ENCODE results near the gene TMEM151B. TPM values are rescaled to one million over a fixed set of nuclear protein-coding genes. Genes with fewer than 3 reads are reported as not detected.

The TMEM151B gene
- total and polyA plus RNA-seq, 2 of the 13 experiments (the other 11 are each of a cell fraction or from before 2014, with no cell fraction given), result not detected

DNA sequence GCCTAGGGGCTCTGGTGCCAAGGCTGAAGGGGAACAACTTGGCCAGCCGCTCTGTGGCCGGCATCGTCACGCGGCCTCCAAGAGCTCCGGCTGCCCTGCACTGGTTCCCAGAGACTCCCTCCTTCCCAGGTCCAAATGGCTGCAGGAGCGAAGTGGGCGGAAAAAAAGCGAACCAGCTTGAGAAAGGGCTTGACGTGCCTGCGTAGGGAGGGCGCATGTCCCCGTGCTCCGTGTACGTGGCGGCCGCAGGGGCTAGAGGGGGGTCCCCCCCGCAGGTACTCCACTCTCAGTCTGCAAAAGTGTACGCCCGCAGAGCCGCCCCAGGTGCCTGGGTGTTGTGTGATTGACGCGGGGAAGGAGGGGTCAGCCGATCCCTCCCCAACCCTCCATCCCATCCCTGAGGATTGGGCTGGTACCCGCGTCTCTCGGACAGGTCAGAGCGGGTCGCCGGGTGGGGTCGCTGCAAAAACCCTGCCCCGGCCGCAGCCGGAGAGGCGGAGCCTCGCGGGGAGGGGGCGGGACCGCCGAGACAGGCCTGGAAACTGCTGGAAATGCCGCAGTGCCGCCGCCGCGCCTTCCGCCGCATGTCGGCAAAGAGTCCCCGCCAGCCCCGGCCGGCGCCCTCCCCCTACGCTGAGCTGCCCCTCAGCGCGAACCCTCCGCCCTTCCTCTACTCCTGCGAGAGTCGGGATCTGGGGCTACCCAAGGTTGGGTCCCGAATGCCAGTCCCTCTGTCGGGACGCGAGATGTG lies 24.2 kb upstream of the TMEM151B start (continued):
- TF ChIP-seq, protein P1, sequence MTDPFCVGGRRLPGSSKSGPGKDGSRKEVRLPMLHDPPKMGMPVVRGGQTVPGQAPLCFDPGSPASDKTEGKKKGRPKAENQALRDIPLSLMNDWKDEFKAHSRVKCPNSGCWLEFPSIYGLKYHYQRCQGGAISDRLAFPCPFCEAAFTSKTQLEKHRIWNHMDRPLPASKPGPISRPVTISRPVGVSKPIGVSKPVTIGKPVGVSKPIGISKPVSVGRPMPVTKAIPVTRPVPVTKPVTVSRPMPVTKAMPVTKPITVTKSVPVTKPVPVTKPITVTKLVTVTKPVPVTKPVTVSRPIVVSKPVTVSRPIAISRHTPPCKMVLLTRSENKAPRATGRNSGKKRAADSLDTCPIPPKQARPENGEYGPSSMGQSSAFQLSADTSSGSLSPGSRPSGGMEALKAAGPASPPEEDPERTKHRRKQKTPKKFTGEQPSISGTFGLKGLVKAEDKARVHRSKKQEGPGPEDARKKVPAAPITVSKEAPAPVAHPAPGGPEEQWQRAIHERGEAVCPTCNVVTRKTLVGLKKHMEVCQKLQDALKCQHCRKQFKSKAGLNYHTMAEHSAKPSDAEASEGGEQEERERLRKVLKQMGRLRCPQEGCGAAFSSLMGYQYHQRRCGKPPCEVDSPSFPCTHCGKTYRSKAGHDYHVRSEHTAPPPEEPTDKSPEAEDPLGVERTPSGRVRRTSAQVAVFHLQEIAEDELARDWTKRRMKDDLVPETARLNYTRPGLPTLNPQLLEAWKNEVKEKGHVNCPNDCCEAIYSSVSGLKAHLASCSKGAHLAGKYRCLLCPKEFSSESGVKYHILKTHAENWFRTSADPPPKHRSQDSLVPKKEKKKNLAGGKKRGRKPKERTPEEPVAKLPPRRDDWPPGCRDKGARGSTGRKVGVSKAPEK (CRISPR knock-in tag; IDR thresholded peaks at IDR 0.05; ENCODE audit: borderline replicate concordance), result peak; percentile 92; the same call in 1 of the 2 replicates
- TF ChIP-seq, protein P2, sequence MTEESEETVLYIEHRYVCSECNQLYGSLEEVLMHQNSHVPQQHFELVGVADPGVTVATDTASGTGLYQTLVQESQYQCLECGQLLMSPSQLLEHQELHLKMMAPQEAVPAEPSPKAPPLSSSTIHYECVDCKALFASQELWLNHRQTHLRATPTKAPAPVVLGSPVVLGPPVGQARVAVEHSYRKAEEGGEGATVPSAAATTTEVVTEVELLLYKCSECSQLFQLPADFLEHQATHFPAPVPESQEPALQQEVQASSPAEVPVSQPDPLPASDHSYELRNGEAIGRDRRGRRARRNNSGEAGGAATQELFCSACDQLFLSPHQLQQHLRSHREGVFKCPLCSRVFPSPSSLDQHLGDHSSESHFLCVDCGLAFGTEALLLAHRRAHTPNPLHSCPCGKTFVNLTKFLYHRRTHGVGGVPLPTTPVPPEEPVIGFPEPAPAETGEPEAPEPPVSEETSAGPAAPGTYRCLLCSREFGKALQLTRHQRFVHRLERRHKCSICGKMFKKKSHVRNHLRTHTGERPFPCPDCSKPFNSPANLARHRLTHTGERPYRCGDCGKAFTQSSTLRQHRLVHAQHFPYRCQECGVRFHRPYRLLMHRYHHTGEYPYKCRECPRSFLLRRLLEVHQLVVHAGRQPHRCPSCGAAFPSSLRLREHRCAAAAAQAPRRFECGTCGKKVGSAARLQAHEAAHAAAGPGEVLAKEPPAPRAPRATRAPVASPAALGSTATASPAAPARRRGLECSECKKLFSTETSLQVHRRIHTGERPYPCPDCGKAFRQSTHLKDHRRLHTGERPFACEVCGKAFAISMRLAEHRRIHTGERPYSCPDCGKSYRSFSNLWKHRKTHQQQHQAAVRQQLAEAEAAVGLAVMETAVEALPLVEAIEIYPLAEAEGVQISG (CRISPR knock-in tag; IDR thresholded peaks at IDR 0.05), result peak; percentile 81
- TF ChIP-seq KDM5B (CRISPR knock-in tag; IDR thresholded peaks at IDR 0.05; ENCODE audit: borderline replicate concordance) (peak; percentile 84), GZF1 (CRISPR knock-in tag; IDR thresholded peaks at IDR 0.05) (peak; percentile 1; the same call in 1 of the 2 replicates), ZNF274 (CRISPR knock-in tag; IDR thresholded peaks at IDR 0.05) (peak; percentile 98), U2AF2 (IDR thresholded peaks at IDR 0.05; ENCODE audit: low read depth, low read length) (peak; percentile 77; the same call in 1 of the 2 replicates), TOPORS (CRISPR knock-in tag; IDR thresholded peaks at IDR 0.05) (peak; percentile 50; the same call in 1 of the 2 replicates), MAFF (IDR thresholded peaks at IDR 0.05; ENCODE audit: low read depth, low read length) (no peak), FOXC1 (CRISPR knock-in tag; IDR thresholded peaks at IDR 0.05; ENCODE audit: borderline replicate concordance) (no peak), ZIK1 (CRISPR knock-in tag; IDR thresholded peaks at IDR 0.05; ENCODE audit: borderline replicate concordance, low read depth) (peak; percentile 72)
- TF ChIP-seq, protein P3, sequence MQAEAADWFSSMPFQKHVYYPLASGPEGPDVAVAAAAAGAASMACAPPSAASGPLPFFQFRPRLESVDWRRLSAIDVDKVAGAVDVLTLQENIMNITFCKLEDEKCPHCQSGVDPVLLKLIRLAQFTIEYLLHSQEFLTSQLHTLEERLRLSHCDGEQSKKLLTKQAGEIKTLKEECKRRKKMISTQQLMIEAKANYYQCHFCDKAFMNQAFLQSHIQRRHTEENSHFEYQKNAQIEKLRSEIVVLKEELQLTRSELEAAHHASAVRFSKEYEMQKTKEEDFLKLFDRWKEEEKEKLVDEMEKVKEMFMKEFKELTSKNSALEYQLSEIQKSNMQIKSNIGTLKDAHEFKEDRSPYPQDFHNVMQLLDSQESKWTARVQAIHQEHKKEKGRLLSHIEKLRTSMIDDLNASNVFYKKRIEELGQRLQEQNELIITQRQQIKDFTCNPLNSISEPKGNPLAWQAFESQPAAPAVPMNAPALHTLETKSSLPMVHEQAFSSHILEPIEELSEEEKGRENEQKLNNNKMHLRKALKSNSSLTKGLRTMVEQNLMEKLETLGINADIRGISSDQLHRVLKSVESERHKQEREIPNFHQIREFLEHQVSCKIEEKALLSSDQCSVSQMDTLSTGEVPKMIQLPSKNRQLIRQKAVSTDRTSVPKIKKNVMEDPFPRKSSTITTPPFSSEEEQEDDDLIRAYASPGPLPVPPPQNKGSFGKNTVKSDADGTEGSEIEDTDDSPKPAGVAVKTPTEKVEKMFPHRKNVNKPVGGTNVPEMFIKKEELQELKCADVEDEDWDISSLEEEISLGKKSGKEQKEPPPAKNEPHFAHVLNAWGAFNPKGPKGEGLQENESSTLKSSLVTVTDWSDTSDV (CRISPR knock-in tag; IDR thresholded peaks at IDR 0.05), result peak; percentile 16; the same call in 1 of the 2 replicates
- TF ChIP-seq, protein P4, sequence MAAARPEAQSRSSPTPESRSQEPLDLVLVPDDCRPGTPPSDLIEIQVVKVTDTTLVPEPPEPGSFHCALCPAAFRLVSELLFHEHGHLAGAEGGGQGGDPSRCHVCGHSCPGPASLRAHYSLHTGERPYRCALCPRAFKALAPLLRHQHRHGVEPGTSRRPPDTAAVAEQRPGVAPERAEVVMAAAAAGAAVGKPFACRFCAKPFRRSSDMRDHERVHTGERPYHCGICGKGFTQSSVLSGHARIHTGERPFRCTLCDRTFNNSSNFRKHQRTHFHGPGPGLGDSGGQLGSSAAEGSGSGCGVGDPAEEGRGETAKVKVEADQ (CRISPR knock-in tag; IDR thresholded peaks at IDR 0.05; ENCODE audit: borderline replicate concordance), result peak; percentile 98
- TF ChIP-seq, protein P5, sequence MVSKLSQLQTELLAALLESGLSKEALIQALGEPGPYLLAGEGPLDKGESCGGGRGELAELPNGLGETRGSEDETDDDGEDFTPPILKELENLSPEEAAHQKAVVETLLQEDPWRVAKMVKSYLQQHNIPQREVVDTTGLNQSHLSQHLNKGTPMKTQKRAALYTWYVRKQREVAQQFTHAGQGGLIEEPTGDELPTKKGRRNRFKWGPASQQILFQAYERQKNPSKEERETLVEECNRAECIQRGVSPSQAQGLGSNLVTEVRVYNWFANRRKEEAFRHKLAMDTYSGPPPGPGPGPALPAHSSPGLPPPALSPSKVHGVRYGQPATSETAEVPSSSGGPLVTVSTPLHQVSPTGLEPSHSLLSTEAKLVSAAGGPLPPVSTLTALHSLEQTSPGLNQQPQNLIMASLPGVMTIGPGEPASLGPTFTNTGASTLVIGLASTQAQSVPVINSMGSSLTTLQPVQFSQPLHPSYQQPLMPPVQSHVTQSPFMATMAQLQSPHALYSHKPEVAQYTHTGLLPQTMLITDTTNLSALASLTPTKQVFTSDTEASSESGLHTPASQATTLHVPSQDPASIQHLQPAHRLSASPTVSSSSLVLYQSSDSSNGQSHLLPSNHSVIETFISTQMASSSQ (IDR thresholded peaks at IDR 0.05; ENCODE audit: low read depth), result no peak; the same call in 1 of the 2 replicates
- TF ChIP-seq, protein P5 (CRISPR knock-in tag; IDR thresholded peaks at IDR 0.05; ENCODE audit: borderline replicate concordance), result no peak; the same call in 1 of the 2 replicates

Measured in HepG2 (cell line).